ENCODE results near the gene CMYA5.

CMYA5 gene

DNA sequence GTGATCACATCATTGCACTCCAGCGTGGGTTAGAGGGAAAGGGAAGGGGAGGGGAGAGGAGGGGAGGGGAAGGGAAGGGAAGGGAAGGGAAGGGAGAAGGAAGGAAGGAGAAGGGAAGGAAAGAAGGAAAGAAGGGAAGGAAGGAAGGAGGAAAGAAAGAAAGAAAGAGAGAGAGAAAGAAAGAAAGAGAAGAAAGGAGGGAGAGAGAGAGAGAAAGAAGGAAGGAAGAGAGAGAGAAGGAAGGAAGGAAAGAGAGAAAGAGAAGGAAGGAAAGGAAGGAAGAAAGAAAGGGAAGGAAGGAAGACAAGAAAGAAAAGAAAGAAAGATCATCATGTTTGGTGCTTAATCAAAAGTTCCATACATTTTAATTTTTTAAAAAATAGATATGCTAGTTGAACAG lies 136.2 kb downstream of the CMYA5 start:
- no peak overlapping the region for H3K4me2 ChIP-seq (ENCODE audit: low read length)
- H3K79me2 ChIP-seq (ENCODE audit: control insufficient read depth, low read length) = no peaks in the 10 kb centered on the region
- no peak for TF ChIP-seq EZH2phosphoT487 (IDR thresholded peaks at IDR 0.05; ENCODE audit: borderline replicate concordance, low read length)
- TF ChIP-seq, protein P1, sequence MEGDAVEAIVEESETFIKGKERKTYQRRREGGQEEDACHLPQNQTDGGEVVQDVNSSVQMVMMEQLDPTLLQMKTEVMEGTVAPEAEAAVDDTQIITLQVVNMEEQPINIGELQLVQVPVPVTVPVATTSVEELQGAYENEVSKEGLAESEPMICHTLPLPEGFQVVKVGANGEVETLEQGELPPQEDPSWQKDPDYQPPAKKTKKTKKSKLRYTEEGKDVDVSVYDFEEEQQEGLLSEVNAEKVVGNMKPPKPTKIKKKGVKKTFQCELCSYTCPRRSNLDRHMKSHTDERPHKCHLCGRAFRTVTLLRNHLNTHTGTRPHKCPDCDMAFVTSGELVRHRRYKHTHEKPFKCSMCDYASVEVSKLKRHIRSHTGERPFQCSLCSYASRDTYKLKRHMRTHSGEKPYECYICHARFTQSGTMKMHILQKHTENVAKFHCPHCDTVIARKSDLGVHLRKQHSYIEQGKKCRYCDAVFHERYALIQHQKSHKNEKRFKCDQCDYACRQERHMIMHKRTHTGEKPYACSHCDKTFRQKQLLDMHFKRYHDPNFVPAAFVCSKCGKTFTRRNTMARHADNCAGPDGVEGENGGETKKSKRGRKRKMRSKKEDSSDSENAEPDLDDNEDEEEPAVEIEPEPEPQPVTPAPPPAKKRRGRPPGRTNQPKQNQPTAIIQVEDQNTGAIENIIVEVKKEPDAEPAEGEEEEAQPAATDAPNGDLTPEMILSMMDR (IDR thresholded peaks at IDR 0.05; ENCODE audit: low read depth, low read length, poor library complexity, severe bottlenecking) = no peak
- H3K36me3 ChIP-seq (ENCODE audit: control insufficient read depth, low read length) = no peaks in the 10 kb centered on the region
- H3K9me2 ChIP-seq (replicated peaks; ENCODE audit: control insufficient read depth, low read length) = no peaks in the 10 kb centered on the region
- H3K9me3 ChIP-seq (ENCODE audit: control insufficient read depth, insufficient read depth, low read length) = no peaks in the 10 kb centered on the region
- no peaks in the 10 kb centered on the region for H3K4me1 ChIP-seq (ENCODE audit: control insufficient read depth, low read length)
- H3K27ac ChIP-seq (ENCODE audit: low read depth, low read length) = no peak overlapping the region
- H3K4me3 ChIP-seq (ENCODE audit: low read length) = no peak overlapping the region
- no peaks in the 10 kb centered on the region for H3F3A ChIP-seq (ENCODE audit: control insufficient read depth, insufficient read depth)
- peaks cover 10% of the 10 kb centered on the region for H3K27me3 ChIP-seq (ENCODE audit: control insufficient read depth, low read length)
- no peaks in the 10 kb centered on the region for H4K20me1 ChIP-seq (ENCODE audit: control insufficient read depth, insufficient read depth, low read depth, low read length)

GRCh38 chr5:79827159-79827629 lies 137.6 kb downstream of the CMYA5 start:
- no peak for TF ChIP-seq EZH2phosphoT487 (IDR thresholded peaks at IDR 0.05; ENCODE audit: borderline replicate concordance, low read length)
- TF ChIP-seq, protein P1 (IDR thresholded peaks at IDR 0.05; ENCODE audit: low read depth, low read length, poor library complexity, severe bottlenecking) = no peak
- Histone ChIP-seq H3K27me3 (ENCODE audit: control insufficient read depth, low read length) (peaks cover 10% of the 10 kb centered on the region), H3K36me3 (ENCODE audit: control insufficient read depth, low read length) (no peaks in the 10 kb centered on the region), H3K4me3 (ENCODE audit: low read length) (no peak overlapping the region), H4K20me1 (ENCODE audit: control insufficient read depth, insufficient read depth, low read depth, low read length) (no peaks in the 10 kb centered on the region), H3K9me2 (replicated peaks; ENCODE audit: control insufficient read depth, low read length) (no peaks in the 10 kb centered on the region), H3K4me1 (ENCODE audit: control insufficient read depth, low read length) (no peaks in the 10 kb centered on the region), H3K4me2 (ENCODE audit: low read length) (no peak overlapping the region), H3F3A (ENCODE audit: control insufficient read depth, insufficient read depth) (no peaks in the 10 kb centered on the region), H3K79me2 (ENCODE audit: control insufficient read depth, low read length) (no peaks in the 10 kb centered on the region), H3K9me3 (ENCODE audit: control insufficient read depth, insufficient read depth, low read length) (no peaks in the 10 kb centered on the region), H3K27ac (ENCODE audit: low read depth, low read length) (no peak overlapping the region)

GRCh38 chr5:79829260-79829659 lies 139.6 kb downstream of the CMYA5 start:
- Histone ChIP-seq H3K4me1 (ENCODE audit: control insufficient read depth, low read length) (no peaks in the 10 kb centered on the region), H3K4me2 (ENCODE audit: low read length) (no peak overlapping the region), H3K9me3 (ENCODE audit: control insufficient read depth, insufficient read depth, low read length) (no peaks in the 10 kb centered on the region), H3K27ac (ENCODE audit: low read depth, low read length) (no peak overlapping the region), H3K79me2 (ENCODE audit: control insufficient read depth, low read length) (no peaks in the 10 kb centered on the region), H3K27me3 (ENCODE audit: control insufficient read depth, low read length) (peaks cover 6% of the 10 kb centered on the region), H3K9me2 (replicated peaks; ENCODE audit: control insufficient read depth, low read length) (no peaks in the 10 kb centered on the region), H3K4me3 (ENCODE audit: low read length) (no peak overlapping the region), H3F3A (ENCODE audit: control insufficient read depth, insufficient read depth) (no peaks in the 10 kb centered on the region), H3K36me3 (ENCODE audit: control insufficient read depth, low read length) (no peaks in the 10 kb centered on the region), H4K20me1 (ENCODE audit: control insufficient read depth, insufficient read depth, low read depth, low read length) (no peaks in the 10 kb centered on the region)
- TF ChIP-seq, protein P1 (IDR thresholded peaks at IDR 0.05; ENCODE audit: low read depth, low read length, poor library complexity, severe bottlenecking) = peak; percentile 30
- TF ChIP-seq EZH2phosphoT487 (IDR thresholded peaks at IDR 0.05; ENCODE audit: borderline replicate concordance, low read length) = no peak

Data from DOHH2 (cell line).